Kasumi-1 (cell line): ENCODE results near the gene PLPP6.
"Not testable (repeated sequence)": the region's sequence is repeated elsewhere in the genome, so short reads cannot be mapped to it uniquely, and the experiment has no call there.

Experiments
- DNase-seq, 2 experiments: peaks; one replicate each; lab custom pipeline; 2025; lab: John Stamatoyannopoulos, UW

Gene PLPP6

DNA sequence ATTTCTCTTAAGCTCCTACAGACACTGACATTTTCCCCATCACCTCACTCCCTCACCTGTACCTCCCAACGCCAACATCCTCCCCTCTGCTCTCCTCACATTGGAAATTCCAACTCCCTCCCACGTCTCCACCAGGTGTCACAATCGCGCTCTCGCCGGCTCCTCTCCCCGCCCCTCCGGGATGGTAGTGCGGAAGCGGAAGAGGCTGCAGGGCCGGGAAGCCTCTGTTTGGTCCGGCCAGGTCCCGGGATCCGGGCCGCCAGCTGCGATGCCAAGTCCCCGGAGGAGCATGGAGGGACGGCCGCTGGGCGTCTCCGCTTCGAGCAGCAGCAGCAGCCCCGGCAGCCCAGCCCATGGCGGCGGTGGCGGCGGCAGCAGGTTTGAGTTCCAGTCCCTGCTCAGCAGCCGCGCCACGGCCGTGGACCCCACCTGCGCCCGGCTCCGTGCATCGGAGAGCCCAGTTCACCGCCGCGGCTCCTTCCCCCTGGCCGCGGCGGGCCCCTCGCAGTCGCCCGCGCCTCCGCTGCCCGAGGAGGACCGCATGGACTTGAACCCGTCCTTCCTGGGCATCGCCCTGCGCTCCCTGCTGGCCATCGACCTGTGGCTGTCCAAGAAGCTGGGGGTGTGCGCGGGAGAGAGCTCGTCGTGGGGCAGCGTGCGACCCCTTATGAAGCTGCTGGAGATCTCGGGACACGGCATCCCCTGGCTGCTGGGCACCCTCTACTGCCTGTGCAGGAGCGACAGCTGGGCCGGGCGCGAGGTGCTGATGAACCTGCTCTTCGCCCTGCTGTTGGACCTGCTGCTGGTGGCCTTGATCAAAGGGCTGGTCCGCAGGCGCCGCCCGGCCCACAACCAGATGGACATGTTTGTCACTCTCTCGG is at the start of gene PLPP6:
Gene PLPP6, plus strand, starts transcription at position 187 of the 881 bp plus-strand sequence. Its CDS starts 82 bp downstream, at position 269.
- peak; percentile 40 to 46 for DNase-seq

GRCh38 chr9:4614627-4615026 is 47.5 kb upstream of the PLPP6 start:
- no peak for DNase-seq

GRCh38 chr9:4615251-4615650 is 46.8 kb upstream of the PLPP6 start:
- DNase-seq: no peak

- no peak for DNase-seq
Observed at GRCh38 chr9:4615778-4616177, 46.3 kb upstream of the PLPP6 start.

DNA sequence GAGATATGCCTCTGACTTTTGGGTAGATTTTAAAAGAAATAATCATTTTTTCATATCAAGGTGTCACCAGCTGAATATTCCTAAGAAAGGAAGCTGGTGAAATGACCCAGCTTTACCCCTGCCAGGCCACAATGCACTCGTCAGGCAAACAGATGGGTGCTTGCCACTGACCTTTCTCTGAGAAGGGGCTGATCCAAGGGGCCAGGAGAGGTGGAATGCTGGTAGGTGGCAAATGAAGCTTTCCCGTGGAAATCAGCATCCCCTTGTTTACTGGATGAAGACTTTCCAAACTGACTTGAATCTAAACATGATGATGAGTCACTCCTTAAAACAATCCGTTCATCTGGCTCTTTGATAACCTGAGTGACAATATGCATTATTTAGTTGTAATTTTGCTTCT is 44.3 kb upstream of the PLPP6 start:
- no peak for DNase-seq

DNA sequence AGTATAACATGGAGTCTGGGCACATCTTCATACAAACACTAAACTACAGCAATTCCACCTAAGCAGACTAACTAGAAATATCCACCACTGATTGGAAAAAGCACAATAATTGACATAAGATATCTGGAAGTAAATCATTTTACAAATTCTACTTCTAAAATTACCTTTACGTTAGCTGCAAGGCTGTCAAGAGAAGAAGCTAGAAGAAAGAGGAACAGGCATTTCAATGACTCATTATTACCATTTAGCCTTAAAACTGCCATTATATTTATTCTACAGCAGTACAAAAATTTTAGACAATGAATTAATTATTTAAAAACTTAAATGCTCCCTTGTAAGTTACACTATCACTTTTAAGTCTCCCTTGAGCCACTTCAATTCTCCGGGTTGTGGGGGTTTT is 43.4 kb upstream of the PLPP6 start:
- DNase-seq: peak; percentile 18

DNA sequence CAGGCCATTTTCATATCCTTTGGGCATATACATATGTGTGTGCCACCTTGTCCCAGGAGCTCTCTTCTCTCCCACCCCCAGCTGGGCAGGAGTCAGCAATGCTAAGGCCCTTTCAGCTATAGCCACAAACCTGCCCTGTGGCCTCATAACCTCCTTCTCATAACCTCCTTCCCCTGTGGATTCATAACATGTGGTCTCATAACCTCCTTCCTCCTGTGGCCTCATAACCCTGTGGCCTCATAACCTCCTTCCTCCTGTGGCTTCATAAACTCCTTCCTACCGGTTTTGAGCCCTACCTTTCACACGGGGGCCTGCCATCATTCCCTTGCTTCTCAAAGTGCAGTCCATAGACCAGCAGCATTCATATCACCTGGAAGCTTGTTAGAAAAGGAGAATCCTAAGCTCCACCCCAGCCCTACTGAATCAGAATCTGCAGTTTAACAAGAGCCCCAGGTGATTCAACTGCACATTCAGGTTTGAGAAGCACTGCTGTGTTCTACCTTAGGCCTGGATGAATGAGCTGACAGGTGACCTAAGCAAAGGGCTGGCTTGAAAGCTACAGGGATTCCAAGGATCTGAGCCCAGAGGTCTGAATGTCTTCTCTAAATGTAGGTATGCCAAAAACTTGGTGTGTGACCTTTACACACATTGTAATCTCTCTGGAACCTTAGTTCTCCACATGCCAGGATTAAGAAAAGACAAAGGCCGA is 41.9 kb upstream of the PLPP6 start:
- DNase-seq: peak; percentile 14 to 17

- no peak for DNase-seq
Observed at GRCh38 chr9:4620881-4621555, 41.1 kb upstream of the PLPP6 start.

DNA sequence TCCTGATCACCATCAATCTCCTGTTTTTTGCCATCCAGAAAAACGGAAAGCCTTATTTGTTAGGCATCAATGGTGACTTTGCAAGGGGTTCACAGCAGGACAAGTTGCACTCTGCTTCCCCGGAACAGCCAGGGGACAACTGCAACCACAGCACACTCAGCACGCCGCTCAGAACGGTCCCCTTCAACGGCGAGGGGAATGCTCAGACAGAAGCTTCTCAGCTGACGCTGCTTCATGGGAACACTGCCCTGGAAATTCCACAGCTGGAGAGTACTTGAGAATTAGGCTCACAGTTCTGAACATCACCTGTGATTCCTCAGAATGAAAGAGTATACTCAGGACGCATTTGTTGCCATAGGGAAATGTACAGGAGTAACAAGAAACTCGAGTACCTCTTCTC is 40.1 kb upstream of the PLPP6 start:
- no peak for DNase-seq

DNA sequence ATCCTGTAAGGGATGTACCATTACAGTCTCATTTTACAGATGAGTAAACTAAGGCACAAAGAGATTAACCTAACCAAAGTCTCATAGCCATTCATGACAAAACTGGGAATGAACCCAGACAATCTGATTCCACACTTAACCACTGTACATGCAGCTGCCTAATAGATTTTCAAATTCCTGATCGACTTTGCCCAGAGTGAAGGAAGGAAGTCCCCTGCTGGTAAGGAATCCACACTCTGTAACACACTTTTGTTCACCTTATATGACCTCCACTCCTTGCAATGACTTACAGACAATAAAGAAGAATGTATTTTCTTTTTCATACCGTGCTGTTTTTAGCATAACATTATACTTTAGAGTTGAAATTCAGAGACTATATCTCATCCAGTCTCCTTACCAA is 31.3 kb upstream of the PLPP6 start:
- DNase-seq: no peak

- DNase-seq: no peak
Observed at GRCh38 chr9:4638968-4639367, 23.1 kb upstream of the PLPP6 start.

DNA sequence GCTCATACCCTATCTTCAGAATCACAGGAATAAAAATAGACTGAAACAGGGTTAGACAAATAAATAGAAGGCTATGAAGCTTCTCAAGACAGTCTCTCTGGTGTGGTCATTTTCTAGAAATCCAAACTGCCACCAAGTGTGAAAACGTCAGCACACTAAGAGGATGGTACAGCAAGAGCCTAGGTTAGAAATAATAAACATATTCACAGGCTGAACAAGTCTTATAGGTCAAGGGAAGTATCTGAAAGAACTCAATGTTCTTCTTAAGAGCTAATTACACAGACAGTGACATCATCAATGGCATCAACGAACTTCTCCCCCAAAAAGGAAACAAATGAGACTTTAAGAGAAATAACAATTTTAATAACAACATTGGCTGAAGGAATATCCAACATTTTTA is 22.7 kb upstream of the PLPP6 start:
- DNase-seq: no peak

GRCh38 chr9:4640027-4640426 is 22.1 kb upstream of the PLPP6 start:
- DNase-seq: peak; percentile 27 to 41

GRCh38 chr9:4642351-4642750 is 19.7 kb upstream of the PLPP6 start:
- no peak for DNase-seq

DNA sequence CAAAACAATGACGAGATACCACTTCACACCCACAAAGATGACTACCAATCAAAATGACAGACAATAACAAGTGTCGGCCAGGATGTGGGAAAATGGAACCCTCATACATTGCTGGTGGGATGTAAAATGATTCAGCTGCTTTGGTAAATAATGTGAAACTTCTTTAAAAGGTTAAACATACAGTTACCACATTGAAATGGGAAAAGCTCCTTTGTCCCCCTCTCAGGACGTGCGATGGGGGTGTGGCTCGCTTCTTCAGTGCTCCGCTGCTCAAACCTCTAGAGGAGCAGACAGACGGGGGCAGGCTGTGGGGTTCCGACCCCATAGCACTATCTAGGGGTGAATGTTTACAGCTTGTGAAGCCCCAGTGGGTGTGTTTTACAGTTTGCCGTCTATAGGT is 8.0 kb upstream of the PLPP6 start:
- DNase-seq: no peak

- DNase-seq: no peak
Observed at GRCh38 chr9:4654538-4654937, 7.6 kb upstream of the PLPP6 start.

DNA sequence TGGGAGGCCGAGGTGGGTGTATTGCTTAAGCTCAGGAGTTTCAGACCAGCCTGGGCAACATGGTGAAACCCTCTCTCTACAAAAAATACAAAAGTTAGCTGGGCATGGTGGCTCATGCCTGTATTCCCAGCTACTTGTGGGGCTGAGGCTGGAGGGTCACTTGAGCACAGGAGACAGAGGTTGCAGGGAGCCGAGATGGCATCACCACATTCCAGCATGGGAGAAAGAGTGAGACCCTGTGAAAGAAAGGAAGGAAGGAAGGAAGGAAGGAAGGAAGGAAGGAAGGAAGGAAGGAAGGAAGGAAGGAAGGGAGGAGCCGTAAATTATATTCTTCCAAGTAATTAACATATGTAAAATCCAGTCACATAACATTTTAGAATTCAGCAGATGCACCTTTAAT is 5.9 kb upstream of the PLPP6 start:
- not testable (repeated sequence) for DNase-seq

- DNase-seq: no peak
Observed at GRCh38 chr9:4656621-4657020, 5.5 kb upstream of the PLPP6 start.

- no peak for DNase-seq
Observed at GRCh38 chr9:4657426-4658159, 4.5 kb upstream of the PLPP6 start.

- not testable (repeated sequence) for DNase-seq
Observed at GRCh38 chr9:4660665-4661064, 1.4 kb upstream of the PLPP6 start.

GRCh38 chr9:4661165-4661564 is 929 bp upstream of the PLPP6 start:
- DNase-seq: no peak

DNA sequence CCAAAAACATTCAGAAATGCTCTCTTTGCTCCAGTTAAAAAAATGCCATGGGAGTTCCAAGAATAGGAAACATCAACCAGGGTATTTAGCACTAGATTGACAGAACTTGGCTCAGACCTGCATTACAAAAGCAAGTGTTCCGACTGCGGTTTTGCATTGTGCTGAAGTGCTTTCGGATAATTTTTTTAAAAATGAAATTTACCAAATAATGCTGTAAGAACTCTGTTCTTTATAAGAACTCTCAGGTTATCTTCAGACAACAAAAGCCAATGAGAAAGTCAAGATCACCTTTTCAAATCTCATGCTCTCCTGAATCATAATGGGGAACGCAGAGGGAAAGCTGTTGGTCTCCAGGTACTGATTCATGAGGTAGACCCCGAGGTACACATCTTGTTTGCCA is 483 bp upstream of the PLPP6 start:
- DNase-seq: peak in 1 of 2 experiments; percentile 10
